Smooth muscle cell of the brain vasculature (primary cell): ENCODE results near the gene OR5M3.

Source experiments
- DNase-seq: peaks from one replicate; pipeline ENCODE4 v3.0.0-alpha.2; 2012; ENCODE audit warnings: low read depth, low spot score

Gene OR5M3

GRCh38 chr11:56473252-56473651, at the start of gene OR5M3:
Gene OR5M3 (minus strand): TSS chr11:56473352. CDS start chr11:56470497, 2,855 bp downstream.
- DNase-seq: no peak

- DNase-seq: no peak
Observed at GRCh38 chr11:56522008-56522407, 48.9 kb upstream of the OR5M3 start.

- DNase-seq: no peak
Observed at GRCh38 chr11:56513280-56513679, 40.1 kb upstream of the OR5M3 start.

- DNase-seq: no peak
Observed at GRCh38 chr11:56509439-56509838, 36.3 kb upstream of the OR5M3 start.

GRCh38 chr11:56497010-56497409, 23.9 kb upstream of the OR5M3 start:
- DNase-seq: no peak

- DNase-seq: no peak
Observed at GRCh38 chr11:56495117-56495516, 22.0 kb upstream of the OR5M3 start.

- DNase-seq: no peak
Observed at GRCh38 chr11:56491270-56491669, 18.1 kb upstream of the OR5M3 start, which contains the start of gene OR5M8. Gene OR5M8 (minus strand): TSS chr11:56491370. CDS start chr11:56491370, 0 bp downstream.

GRCh38 chr11:56486801-56487200, 13.6 kb upstream of the OR5M3 start:
- no peak for DNase-seq

GRCh38 chr11:56474729-56475235, 1.6 kb upstream of the OR5M3 start:
- DNase-seq: no peak

GRCh38 chr11:56457076-56457475, 16.1 kb downstream of the OR5M3 start:
- no peak for DNase-seq

GRCh38 chr11:56453521-56453920, 19.6 kb downstream of the OR5M3 start:
- DNase-seq: no peak
